Fibroblast of villous mesenchyme (primary cell): ENCODE data around the gene TMEM185B. TPM values are rescaled to one million over a fixed set of nuclear protein-coding genes. Genes with fewer than 3 reads are reported as not detected.
"Not testable (repeated sequence)": the region's sequence is repeated elsewhere in the genome, so short reads cannot be mapped to it uniquely, and the experiment has no call there.

ENCODE experiments used
- DNase-seq: peaks from one replicate; pipeline ENCODE4 v3.0.0-alpha.2; 2010; ENCODE audit warnings: low read depth
- H3K4me3 ChIP-seq: 2 replicates; pipeline ENCODE4 v1.5.1; 2011; ENCODE audit warnings: low read depth, mild to moderate bottlenecking, low read length
- total RNA-seq: library from RNA; depleted of rRNA; stranded (reverse); fragments of >200 nt; gene quantifications from 2 replicates; pipeline ENCODE4 v1.2.3, GENCODE V29; 2012
- TF ChIP-seq, protein P1 (sequence below): IDR thresholded peaks from 2 replicates; pipeline ENCODE4 v1.5.1; 2012; ENCODE audit warnings: low read depth, mild to moderate bottlenecking, low read length; ENCODE audit not compliant: insufficient read depth

The TMEM185B gene
- total RNA-seq, 1 donor: 36.3 TPM

DNA sequence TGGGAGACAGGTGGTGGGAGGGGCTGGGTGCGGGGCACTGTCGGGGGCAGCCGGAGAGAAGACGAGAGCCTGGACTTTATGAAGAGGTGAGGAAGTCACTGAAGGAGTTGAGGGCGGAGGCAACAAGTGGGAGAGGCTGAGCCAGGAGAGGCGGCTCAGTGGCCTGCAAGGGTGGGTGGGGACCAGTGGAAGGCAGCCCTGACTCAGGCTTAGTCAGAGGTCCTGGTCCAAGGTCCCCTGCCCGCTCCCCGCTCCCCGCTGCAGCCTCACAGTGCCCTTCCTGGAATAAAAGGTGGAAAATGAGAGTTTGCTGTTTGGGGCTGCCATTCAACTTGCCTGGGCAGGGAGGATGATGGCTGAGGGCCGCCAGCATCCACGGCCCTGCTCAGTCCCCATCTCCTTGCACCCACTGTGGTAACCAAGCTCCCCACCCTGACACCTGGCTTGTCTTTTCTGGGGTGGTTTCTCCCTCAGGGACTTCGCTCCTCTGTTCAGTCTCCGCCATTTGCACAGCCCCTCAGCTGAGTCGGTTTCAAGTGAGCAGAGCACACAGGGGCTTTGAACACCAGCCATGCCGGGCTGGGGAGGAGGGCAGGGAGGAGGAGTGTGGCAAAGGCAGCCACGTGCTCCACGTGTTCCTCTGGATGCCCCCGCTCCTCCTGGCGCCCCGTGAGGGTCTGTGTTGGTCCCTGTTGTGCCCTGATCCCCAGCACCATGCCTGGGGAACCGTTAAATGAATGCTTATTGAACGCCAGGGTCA lies 15.7 kb upstream of the TMEM185B start:
- TF ChIP-seq, protein P1, sequence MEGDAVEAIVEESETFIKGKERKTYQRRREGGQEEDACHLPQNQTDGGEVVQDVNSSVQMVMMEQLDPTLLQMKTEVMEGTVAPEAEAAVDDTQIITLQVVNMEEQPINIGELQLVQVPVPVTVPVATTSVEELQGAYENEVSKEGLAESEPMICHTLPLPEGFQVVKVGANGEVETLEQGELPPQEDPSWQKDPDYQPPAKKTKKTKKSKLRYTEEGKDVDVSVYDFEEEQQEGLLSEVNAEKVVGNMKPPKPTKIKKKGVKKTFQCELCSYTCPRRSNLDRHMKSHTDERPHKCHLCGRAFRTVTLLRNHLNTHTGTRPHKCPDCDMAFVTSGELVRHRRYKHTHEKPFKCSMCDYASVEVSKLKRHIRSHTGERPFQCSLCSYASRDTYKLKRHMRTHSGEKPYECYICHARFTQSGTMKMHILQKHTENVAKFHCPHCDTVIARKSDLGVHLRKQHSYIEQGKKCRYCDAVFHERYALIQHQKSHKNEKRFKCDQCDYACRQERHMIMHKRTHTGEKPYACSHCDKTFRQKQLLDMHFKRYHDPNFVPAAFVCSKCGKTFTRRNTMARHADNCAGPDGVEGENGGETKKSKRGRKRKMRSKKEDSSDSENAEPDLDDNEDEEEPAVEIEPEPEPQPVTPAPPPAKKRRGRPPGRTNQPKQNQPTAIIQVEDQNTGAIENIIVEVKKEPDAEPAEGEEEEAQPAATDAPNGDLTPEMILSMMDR: no peak
- no peak overlapping the region for H3K4me3 ChIP-seq
- DNase-seq: peak; percentile 43

DNA sequence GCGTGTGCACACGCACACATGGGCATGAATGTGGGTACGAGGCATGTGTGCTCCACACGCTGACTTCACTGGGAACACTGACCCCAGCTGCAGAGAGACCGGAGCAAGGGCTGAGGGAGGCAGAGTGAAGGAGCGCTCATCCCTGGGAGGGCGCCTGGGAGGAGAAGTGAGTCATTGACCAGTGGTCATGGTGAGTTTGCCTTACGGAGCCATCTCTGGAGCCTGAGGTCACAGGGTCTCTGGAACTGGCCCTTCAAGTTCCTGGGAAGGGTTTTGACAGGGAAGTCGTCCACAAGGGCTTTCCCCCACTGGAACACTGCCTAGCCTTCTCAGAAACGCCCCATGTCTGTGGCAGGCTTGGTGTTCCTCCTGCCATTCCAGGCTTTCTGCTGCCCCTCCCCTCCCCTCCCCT lies 14.3 kb upstream of the TMEM185B start:
- TF ChIP-seq, protein P1: no peak
- no peak overlapping the region for H3K4me3 ChIP-seq
- DNase-seq: peak; percentile 71

DNA sequence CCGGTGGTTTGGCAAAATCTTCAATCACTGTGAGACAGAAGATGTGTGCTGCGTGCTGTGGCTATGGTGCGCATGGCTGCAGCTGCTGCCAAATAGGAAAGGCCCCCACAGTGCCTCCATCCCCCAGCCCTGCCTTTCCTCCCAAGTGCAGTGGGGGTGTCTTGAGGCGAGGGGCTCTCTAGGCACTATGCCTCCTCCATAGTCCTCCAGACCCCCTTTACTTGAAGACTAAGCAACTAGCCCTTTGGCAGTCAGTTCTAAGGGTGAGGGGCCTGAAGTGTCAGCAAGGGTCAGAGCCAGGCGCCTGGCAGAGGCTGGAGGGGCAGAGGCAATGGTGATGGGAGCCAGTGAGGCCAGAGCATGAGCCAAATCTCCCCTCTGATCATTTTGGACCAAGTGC lies 13.6 kb upstream of the TMEM185B start:
- TF ChIP-seq, protein P1: no peak
- no peak for DNase-seq
- no peak overlapping the region for H3K4me3 ChIP-seq

DNA sequence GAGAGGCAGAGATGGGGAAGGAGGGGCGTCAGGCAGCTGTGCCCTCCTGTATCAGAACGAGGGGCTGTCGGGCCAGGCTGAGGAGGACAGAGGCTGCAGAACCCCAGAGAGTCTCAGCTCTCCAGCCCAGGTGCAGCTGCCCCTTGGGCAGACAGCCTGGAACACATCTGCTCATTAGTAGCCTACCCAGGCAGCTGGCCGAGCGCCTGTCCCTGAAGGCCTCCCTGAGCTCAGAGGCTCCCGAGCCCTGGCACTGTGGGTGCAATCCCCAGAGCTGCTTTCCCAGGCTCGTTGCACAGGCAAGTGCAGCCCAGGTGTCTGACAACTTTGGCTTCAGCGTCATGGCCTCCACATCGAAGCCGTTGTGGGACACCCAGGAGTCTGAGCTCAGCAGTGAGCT lies 13.1 kb upstream of the TMEM185B start:
- no peak for DNase-seq
- TF ChIP-seq, protein P1: no peak
- no peak overlapping the region for H3K4me3 ChIP-seq

DNA sequence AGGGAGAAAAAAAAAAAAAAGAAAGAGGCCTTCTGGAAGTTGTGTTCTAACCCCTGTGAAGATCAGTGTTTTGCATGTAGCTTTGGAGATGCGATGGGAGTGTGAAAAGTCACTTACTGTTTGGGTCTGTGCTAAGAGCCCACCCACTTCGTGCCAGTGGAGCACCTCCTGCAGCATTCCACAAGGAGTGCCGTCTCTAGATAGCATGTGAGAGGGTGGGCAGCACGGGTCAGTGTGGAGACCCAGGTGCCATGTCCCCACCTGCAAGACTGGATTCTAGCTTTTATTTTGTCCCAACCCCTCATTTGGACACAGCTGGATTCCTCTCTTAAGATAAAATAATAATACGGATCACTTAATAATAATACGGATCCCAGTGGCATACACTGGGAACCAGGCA lies 12.5 kb upstream of the TMEM185B start:
- H3K4me3 ChIP-seq: no peak overlapping the region
- no peak for DNase-seq
- TF ChIP-seq, protein P1: no peak

DNA sequence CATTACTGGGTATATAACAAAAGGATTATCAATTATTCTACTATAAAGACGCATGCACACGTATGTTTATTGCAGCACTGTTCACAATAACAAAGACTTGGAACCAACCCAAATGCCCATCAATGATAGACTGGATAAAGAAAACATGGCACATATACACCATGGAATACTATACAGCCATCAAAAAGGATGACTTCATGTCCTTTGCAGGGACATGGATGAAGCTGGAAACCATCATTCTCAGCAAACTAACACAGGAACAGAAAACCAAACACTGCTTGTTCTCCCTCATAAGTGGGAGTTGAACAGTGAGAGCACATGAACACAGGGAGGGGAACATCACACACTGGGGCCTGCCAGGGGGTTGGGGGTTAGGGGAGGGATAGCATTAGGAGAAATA lies 12.0 kb upstream of the TMEM185B start:
- DNase-seq, H3K4me3 ChIP-seq: not testable (repeated sequence)

DNA sequence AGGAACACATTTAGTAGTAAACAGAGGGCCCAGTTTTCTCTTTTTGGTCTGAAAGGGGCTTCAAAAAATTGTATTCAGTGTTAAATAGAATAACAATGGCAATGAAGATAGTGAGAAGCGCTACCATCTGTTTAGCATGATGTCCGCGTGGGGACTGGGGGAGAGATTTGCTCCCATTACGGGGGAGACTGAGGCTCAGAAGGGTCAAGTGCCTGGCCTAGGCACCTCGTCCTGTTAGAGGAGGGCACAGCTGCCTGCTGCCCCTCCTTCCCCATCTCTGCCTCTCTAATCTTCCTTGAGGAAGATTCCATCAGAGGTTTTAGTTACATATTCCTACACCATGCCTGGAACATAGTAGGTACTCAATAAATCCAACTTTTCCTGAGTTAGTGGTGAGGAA lies 10.1 kb upstream of the TMEM185B start:
- H3K4me3 ChIP-seq: no peak overlapping the region
- TF ChIP-seq, protein P1: no peak
- DNase-seq: no peak
